ENCODE data around the gene ZNF777.

The ZNF777 gene

GRCh38 chr7:149500201-149500600 lies 39.3 kb upstream of the ZNF777 start:
- no peak overlapping the region for H2AFZ ChIP-seq (ENCODE audit: low read depth, low read length, severe bottlenecking)
- no peak overlapping the region for H3K27ac ChIP-seq (ENCODE audit: low read depth, low read length)
- peaks cover 14% of the 10 kb centered on the region; the same call in 1 of the 2 replicates for H3K79me2 ChIP-seq (ENCODE audit: insufficient read depth, low read length)
- no peaks in the 10 kb centered on the region for H3K27me3 ChIP-seq (ENCODE audit: low read length)
- no peak overlapping the region for H3K4me3 ChIP-seq (ENCODE audit: insufficient read depth, low read length, poor library complexity, severe bottlenecking)
- peaks cover 9% of the 10 kb centered on the region; the same call in 1 of the 2 replicates for H3K9me3 ChIP-seq (ENCODE audit: insufficient read depth, low read length)
- H3K9ac ChIP-seq (ENCODE audit: low read length): no peak overlapping the region
- H3K4me2 ChIP-seq (ENCODE audit: low read depth, low read length, poor library complexity, severe bottlenecking): no peak overlapping the region
- H3K9me2 ChIP-seq (replicated peaks; ENCODE audit: insufficient read depth, low read length): no peaks in the 10 kb centered on the region
- 0 out of 2 replicates have a peak, but pooled peaks cover 3% of the 10 kb centered on the region for H3F3A ChIP-seq (ENCODE audit: insufficient read depth)
- no peaks in the 10 kb centered on the region for H4K20me1 ChIP-seq (ENCODE audit: low read depth, low read length)
- H3K36me3 ChIP-seq (ENCODE audit: low read length): no peaks in the 10 kb centered on the region
- TF ChIP-seq EZH2phosphoT487 (conservative IDR thresholded peaks at IDR 0.05; ENCODE audit: low read length): no peak
- TF ChIP-seq CTCF (IDR thresholded peaks at IDR 0.05; ENCODE audit: insufficient read depth, low read length, poor library complexity, severe bottlenecking): no peak

- no peaks in the 10 kb centered on the region for H4K20me1 ChIP-seq (ENCODE audit: low read depth, low read length)
- no peak overlapping the region for H3K9ac ChIP-seq (ENCODE audit: low read length)
- H2AFZ ChIP-seq (ENCODE audit: low read depth, low read length, severe bottlenecking): no peak overlapping the region
- peaks cover 14% of the 10 kb centered on the region; the same call in 1 of the 2 replicates for H3K79me2 ChIP-seq (ENCODE audit: insufficient read depth, low read length)
- no peaks in the 10 kb centered on the region for H3K27me3 ChIP-seq (ENCODE audit: low read length)
- no peak overlapping the region for H3K27ac ChIP-seq (ENCODE audit: low read depth, low read length)
- H3K9me2 ChIP-seq (replicated peaks; ENCODE audit: insufficient read depth, low read length): no peaks in the 10 kb centered on the region
- peak overlapping the region; percentile 68 for H3K4me2 ChIP-seq (ENCODE audit: low read depth, low read length, poor library complexity, severe bottlenecking)
- H3F3A ChIP-seq (ENCODE audit: insufficient read depth): 0 out of 2 replicates have a peak, but pooled peaks cover 3% of the 10 kb centered on the region
- no peaks in the 10 kb centered on the region for H3K36me3 ChIP-seq (ENCODE audit: low read length)
- H3K9me3 ChIP-seq (ENCODE audit: insufficient read depth, low read length): no peaks in the 10 kb centered on the region
- TF ChIP-seq EZH2phosphoT487 (conservative IDR thresholded peaks at IDR 0.05; ENCODE audit: low read length) (no peak), CTCF (IDR thresholded peaks at IDR 0.05; ENCODE audit: insufficient read depth, low read length, poor library complexity, severe bottlenecking) (no peak)
- no peak overlapping the region for H3K4me3 ChIP-seq (ENCODE audit: insufficient read depth, low read length, poor library complexity, severe bottlenecking)
Observed at GRCh38 chr7:149498811-149499210, 37.9 kb upstream of the ZNF777 start.

- Histone ChIP-seq H3K4me3 (ENCODE audit: insufficient read depth, low read length, poor library complexity, severe bottlenecking) (peak within 1 kb of the TSS; percentile 67), H3K9me2 (replicated peaks; ENCODE audit: insufficient read depth, low read length) (no peaks in the 10 kb centered on the region), H3K27ac (ENCODE audit: low read depth, low read length) (peak within 1 kb of the TSS; percentile 0; the same call in 1 of the 2 replicates), H3K27me3 (ENCODE audit: low read length) (no peaks in the 10 kb centered on the region), H3F3A (ENCODE audit: insufficient read depth) (0 out of 2 replicates have a peak, but pooled peaks cover 3% of the 10 kb centered on the region), H3K79me2 (ENCODE audit: insufficient read depth, low read length) (peaks cover 14% of the 10 kb centered on the region; the same call in 1 of the 2 replicates), H4K20me1 (ENCODE audit: low read depth, low read length) (no peaks in the 10 kb centered on the region), H3K4me2 (ENCODE audit: low read depth, low read length, poor library complexity, severe bottlenecking) (peak within 1 kb of the TSS; percentile 72), H3K9me3 (ENCODE audit: insufficient read depth, low read length) (no peaks in the 10 kb centered on the region), H2AFZ (ENCODE audit: low read depth, low read length, severe bottlenecking) (peak within 1 kb of the TSS; percentile 87), H3K36me3 (ENCODE audit: low read length) (no peaks in the 10 kb centered on the region), H3K9ac (ENCODE audit: low read length) (peak within 1 kb of the TSS; percentile 65)
- TF ChIP-seq CTCF (IDR thresholded peaks at IDR 0.05; ENCODE audit: insufficient read depth, low read length, poor library complexity, severe bottlenecking): peak; percentile 12
- no peak for TF ChIP-seq EZH2phosphoT487 (conservative IDR thresholded peaks at IDR 0.05; ENCODE audit: low read length)
Observed at GRCh38 chr7:149497467-149498261, 36.8 kb upstream of the ZNF777 start, which contains the start of gene ZNF746. ZNF746 (minus strand) TSS chr7:149497809; CDS start chr7:149497536, 273 bp downstream.

Measured in SU-DHL-6 (cell line).